Epidermal melanocyte (primary cell): ENCODE data around the gene INO80C.

Experiments used
- DNase-seq: peaks from one replicate; pipeline ENCODE4 v3.0.0; 2011; ENCODE audit warnings: low spot score; ENCODE audit not compliant: insufficient read length

Gene INO80C

DNA sequence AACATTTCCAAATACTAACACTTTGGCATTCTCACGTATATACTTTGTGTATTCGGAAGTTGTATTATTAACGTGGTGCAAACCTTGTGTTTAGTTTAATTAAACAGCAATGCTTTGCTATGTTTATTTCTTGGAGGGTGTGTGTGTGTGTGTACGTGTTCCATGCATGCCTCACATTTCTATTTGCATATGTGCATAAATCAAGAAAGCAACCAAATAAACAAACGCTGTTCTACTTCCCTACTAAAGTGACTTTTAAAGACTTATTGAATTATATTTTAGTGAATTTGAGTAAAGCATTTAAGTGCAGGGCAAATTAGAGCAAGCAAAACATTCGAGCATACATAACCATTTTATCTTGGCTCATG is 66.4 kb downstream of the INO80C start:
- DNase-seq, result no peak

- no peak for DNase-seq
These were observed 66.9 kb downstream of the INO80C start for GRCh38 chr18:35430721-35431373.

DNA sequence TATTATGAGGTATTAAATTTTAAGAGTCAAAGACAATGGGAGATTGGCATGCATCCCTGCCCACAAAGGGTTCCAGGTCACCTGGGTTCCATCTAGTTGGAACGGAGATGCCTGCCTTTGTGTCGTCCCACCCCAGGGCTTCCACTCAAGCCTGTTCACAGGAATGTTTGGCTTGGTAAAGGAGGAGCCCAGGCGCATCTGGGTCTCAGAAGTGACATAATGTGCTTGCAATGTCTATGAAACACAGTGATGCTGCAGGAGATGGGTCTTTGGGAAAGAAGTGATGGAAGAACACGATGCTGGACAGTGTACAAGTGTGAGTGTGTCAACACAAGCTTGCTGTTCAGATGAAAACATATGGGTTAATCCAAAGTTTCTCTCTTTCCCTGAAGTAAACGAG is 71.0 kb downstream of the INO80C start:
- no peak for DNase-seq

- DNase-seq, result no peak
These were observed 73.4 kb downstream of the INO80C start for GRCh38 chr18:35424356-35424755.

- no peak for DNase-seq
These were observed 75.5 kb downstream of the INO80C start for GRCh38 chr18:35422237-35422636.

DNA sequence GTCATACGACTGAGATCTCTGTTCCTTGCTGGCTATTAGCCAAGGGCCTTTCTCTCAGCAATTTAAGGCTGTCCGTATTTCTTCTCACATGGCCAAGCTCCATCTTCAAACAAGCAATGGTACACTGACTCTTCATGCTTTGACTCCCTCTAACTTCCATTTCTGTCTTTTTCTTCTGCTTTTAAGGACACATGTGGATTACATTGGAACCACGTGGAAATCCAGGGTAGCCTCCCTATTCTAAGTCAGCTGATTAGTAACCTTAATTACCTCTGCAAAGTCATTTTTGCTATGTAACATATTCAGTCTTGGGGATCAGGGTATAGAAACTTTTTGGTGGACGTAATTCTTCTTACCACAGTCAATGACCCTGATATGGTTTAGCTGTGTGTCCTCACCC is 79.2 kb downstream of the INO80C start:
- DNase-seq, result no peak
